ENCODE data around the gene JAZF1. TPM values are rescaled to one million over a fixed set of nuclear protein-coding genes. Genes with fewer than 3 reads are reported as not detected.

Gene JAZF1
- total RNA-seq, 2 donors from 2014 or later = 13.9 to 16.5 TPM

GRCh38 chr7:28024786-28025334, 155.7 kb downstream of the JAZF1 start:
- Histone ChIP-seq H3K27me3 (replicated peaks; ENCODE audit: insufficient read depth) (no peaks in the 10 kb centered on the region), H3K4me3 (no peak overlapping the region), H3K9me3 (no peaks in the 10 kb centered on the region), H3K4me1 (ENCODE audit: control insufficient read depth in 1 of 2, low read depth in 2 of 2) (peaks cover 0 to 2% of the 10 kb centered on the region in 2 donors), H3K27ac (no peak overlapping the region), H3K36me3 (no peaks in the 10 kb centered on the region)
- no peak for DNase-seq (ENCODE audit: low spot score)
- no peak for ATAC-seq (ENCODE audit: insufficient number of reproducible peaks, low FRiP score, low read depth)
- TF ChIP-seq CTCF (IDR thresholded peaks at IDR 0.05) = no peak

DNA sequence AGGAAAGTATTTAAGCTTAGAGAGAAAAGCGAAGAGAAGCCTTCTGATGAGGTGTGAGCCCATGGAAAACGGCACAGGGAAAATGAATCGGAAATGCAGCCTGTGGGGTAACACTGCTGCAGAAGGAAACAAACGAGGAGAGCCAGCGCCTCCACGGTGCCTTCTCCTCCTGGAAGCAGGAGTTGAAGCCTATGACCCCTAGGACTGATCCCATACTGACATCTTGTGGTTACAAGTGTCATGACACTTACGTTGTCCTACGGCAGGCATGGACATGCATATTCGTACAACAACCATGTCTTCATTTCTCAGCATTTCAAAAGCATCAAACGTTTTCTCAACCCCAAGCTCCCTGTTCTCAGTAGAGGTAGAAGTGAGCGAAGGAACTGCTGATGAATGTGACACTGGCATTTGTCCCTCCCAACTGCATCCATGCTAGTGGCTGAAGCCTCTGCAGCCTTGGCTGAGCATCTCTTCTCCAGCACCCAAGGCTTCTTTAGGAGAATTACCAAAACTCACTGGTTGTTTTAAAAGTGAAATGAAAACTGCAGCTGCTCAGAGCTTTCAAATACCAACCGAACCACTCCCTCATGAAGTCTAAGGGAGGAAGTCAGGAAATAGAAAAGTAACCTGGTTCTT, 160.2 kb downstream of the JAZF1 start:
- Histone ChIP-seq H3K9me3 (no peaks in the 10 kb centered on the region), H3K4me1 (ENCODE audit: control insufficient read depth in 1 of 2, low read depth in 2 of 2) (peaks cover 11 to 30% of the 10 kb centered on the region in 2 donors), H3K4me3 (no peak overlapping the region), H3K27ac (no peak overlapping the region), H3K27me3 (replicated peaks; ENCODE audit: insufficient read depth) (no peaks in the 10 kb centered on the region), H3K36me3 (no peaks in the 10 kb centered on the region)
- ATAC-seq (ENCODE audit: insufficient number of reproducible peaks, low FRiP score, low read depth) = peak; percentile 45
- TF ChIP-seq CTCF (IDR thresholded peaks at IDR 0.05) = peak; percentile 88
- no peak for DNase-seq (ENCODE audit: low spot score)

DNA sequence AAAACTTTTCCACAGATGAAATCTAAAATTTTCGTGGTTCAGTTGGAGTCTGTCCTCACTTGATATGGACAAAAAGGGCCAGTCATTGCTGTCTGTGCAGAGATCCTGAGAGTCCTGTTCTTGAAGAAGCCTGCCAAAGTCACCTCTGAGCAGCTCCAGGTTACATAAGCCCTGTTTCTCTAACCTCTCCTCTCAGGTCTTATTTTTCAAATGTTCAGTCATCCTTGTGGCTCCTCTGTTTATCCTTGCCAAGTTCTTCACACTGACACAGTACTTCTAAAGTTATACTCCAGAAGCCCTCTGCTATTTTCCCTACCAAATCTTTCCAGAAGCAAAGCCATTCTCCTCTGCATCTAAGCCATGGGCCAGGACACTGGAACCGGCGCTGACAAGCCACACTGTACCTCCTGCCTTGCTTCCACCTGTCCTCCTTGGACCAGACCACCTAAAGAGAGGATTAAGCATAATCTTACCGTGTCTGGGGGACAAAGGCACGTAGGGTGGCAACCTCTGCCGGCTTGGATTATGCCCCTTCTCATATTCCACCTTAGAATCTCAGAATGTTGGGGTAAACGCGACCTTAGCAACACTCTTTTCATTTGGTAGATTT, 161.6 kb downstream of the JAZF1 start:
- H3K4me1 ChIP-seq (ENCODE audit: control insufficient read depth in 1 of 2, low read depth in 2 of 2) = peaks cover 11 to 44% of the 10 kb centered on the region in 2 donors
- H3K27ac ChIP-seq = no peak overlapping the region

DNA sequence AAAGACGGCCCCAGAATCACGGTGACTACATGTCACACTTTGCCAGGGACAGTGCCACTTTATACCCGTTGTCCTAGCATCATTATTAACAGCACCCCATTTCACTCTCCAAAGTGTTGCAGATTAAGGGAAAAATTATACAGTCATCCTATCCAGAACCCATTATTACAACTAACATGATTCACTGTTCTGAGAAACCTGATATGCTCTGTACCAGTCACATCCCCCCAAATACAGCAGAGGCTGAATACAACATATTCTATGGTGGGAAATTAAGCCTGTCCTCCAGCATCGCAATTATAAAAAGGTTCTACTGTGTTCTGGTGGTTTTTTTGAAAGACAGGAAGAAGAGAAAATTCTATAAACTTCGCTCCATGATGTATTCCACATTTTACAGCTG, 162.1 kb downstream of the JAZF1 start:
- no peak for DNase-seq (ENCODE audit: low spot score)
- no peaks in the 10 kb centered on the region for H3K9me3 ChIP-seq
- H3K27me3 ChIP-seq (replicated peaks; ENCODE audit: insufficient read depth) = no peaks in the 10 kb centered on the region
- no peak overlapping the region for H3K27ac ChIP-seq
- ATAC-seq (ENCODE audit: insufficient number of reproducible peaks, low FRiP score, low read depth) = no peak
- H3K36me3 ChIP-seq = no peaks in the 10 kb centered on the region
- no peak overlapping the region for H3K4me3 ChIP-seq
- no peak for TF ChIP-seq CTCF (IDR thresholded peaks at IDR 0.05)
- H3K4me1 ChIP-seq (ENCODE audit: control insufficient read depth in 1 of 2, low read depth in 2 of 2) = peaks cover 11 to 46% of the 10 kb centered on the region in 2 donors

More for the DNA sequence above, 161.6 kb downstream of the JAZF1 start:
- ATAC-seq (ENCODE audit: insufficient number of reproducible peaks, low FRiP score, low read depth) (no peak), DNase-seq (ENCODE audit: low spot score) (no peak)
- Histone ChIP-seq H3K9me3 (no peaks in the 10 kb centered on the region), H3K27me3 (replicated peaks; ENCODE audit: insufficient read depth) (no peaks in the 10 kb centered on the region), H3K4me3 (no peak overlapping the region), H3K36me3 (no peaks in the 10 kb centered on the region)
- no peak for TF ChIP-seq CTCF (IDR thresholded peaks at IDR 0.05)

GRCh38 chr7:28018020-28018419, 162.6 kb downstream of the JAZF1 start:
- no peaks in the 10 kb centered on the region for H3K27me3 ChIP-seq (replicated peaks; ENCODE audit: insufficient read depth)
- DNase-seq (ENCODE audit: low spot score) = no peak
- TF ChIP-seq CTCF (IDR thresholded peaks at IDR 0.05) = no peak

More at GRCh38 chr7:28018020-28018419, 162.6 kb downstream of the JAZF1 start:
- Histone ChIP-seq H3K27ac (no peak overlapping the region), H3K4me3 (no peak overlapping the region), H3K9me3 (no peaks in the 10 kb centered on the region), H3K36me3 (no peaks in the 10 kb centered on the region), H3K4me1 (ENCODE audit: control insufficient read depth in 1 of 2, low read depth in 2 of 2) (peaks cover 11 to 46% of the 10 kb centered on the region in 2 donors)
- ATAC-seq (ENCODE audit: insufficient number of reproducible peaks, low FRiP score, low read depth) = no peak
